Ectodermal cell (in vitro differentiated cells): Measurements from ENCODE around the gene MRPS27.

Source experiments
- H3K27ac ChIP-seq: 2 replicates; pipeline ENCODE4 v1.7.0; 2013; ENCODE audit warnings: mild to moderate bottlenecking, low read depth, low read length; ENCODE audit not compliant: insufficient read depth, poor library complexity, severe bottlenecking
- H3K27me3 ChIP-seq: 2 replicates; pipeline ENCODE4 v1.7.0; 2013; ENCODE audit warnings: mild to moderate bottlenecking, low read length; ENCODE audit not compliant: insufficient read depth, control insufficient read depth, poor library complexity, severe bottlenecking
- H3K36me3 ChIP-seq: one replicate; pipeline ENCODE4 v1.7.0; 2013; ENCODE audit warnings: low read length; ENCODE audit not compliant: control insufficient read depth, insufficient read depth
- H3K4me1 ChIP-seq: one replicate; pipeline ENCODE4 v1.7.0; 2013; ENCODE audit warnings: low read length; ENCODE audit not compliant: control insufficient read depth, insufficient read depth
- H3K4me3 ChIP-seq: 2 replicates; pipeline ENCODE4 v1.7.0; 2013; ENCODE audit warnings: low read depth, low read length, control low read depth; ENCODE audit not compliant: insufficient read depth
- H3K9me3 ChIP-seq: 2 replicates; pipeline ENCODE4 v1.7.0; 2013; ENCODE audit warnings: mild to moderate bottlenecking, low read length, moderate library complexity; ENCODE audit not compliant: control insufficient read depth
- WGBS, 2 experiments: methylation state at CpG; one replicate each; pipeline ENCODE4 v1.1.7; 2013; ENCODE audit warnings: missing lambda C conversion rate in 2 of 2; 5-methylcytosine and 5-hydroxymethylcytosine counted together

Gene MRPS27

GRCh38 chr5:72266862-72267261 lies 53.2 kb downstream of the MRPS27 start:
- Histone ChIP-seq H3K4me3 (no peak overlapping the region), H3K27me3 (no peaks in the 10 kb centered on the region), H3K27ac (no peak overlapping the region), H3K9me3 (no peaks in the 10 kb centered on the region), H3K4me1 (no peaks in the 10 kb centered on the region), H3K36me3 (no peaks in the 10 kb centered on the region)
- whole genome bisulfite sequencing, 2 experiments: 91 to 94% methylated on average over 2 of the region's 2 CpGs

- Histone ChIP-seq H3K9me3 (no peaks in the 10 kb centered on the region), H3K4me1 (no peaks in the 10 kb centered on the region), H3K27me3 (no peaks in the 10 kb centered on the region), H3K27ac (no peak overlapping the region), H3K4me3 (no peak overlapping the region), H3K36me3 (no peaks in the 10 kb centered on the region)
- 91 to 95% methylated on average over 5 of the region's 5 CpGs for WGBS, 2 experiments
These were observed 54.8 kb downstream of the MRPS27 start for GRCh38 chr5:72265032-72265877.

GRCh38 chr5:72256536-72256935 lies 63.5 kb downstream of the MRPS27 start:
- no peaks in the 10 kb centered on the region for H3K4me1 ChIP-seq
- no peak overlapping the region for H3K27ac ChIP-seq
- H3K9me3 ChIP-seq: no peaks in the 10 kb centered on the region
- no peaks in the 10 kb centered on the region for H3K36me3 ChIP-seq
- no peaks in the 10 kb centered on the region for H3K27me3 ChIP-seq
- no peak overlapping the region for H3K4me3 ChIP-seq
- 95 to 100% methylated on average over 2 of the region's 2 CpGs for WGBS, 2 experiments

GRCh38 chr5:72255670-72256069 lies 64.4 kb downstream of the MRPS27 start:
- H3K4me3 ChIP-seq: no peak overlapping the region
- H3K9me3 ChIP-seq: no peaks in the 10 kb centered on the region
- 94 to 97% methylated on average over 2 of the region's 2 CpGs for WGBS, 2 experiments
- H3K36me3 ChIP-seq: no peaks in the 10 kb centered on the region
- no peaks in the 10 kb centered on the region for H3K27me3 ChIP-seq
- no peaks in the 10 kb centered on the region for H3K4me1 ChIP-seq
- no peak overlapping the region for H3K27ac ChIP-seq

GRCh38 chr5:72255237-72255636 lies 64.8 kb downstream of the MRPS27 start:
- WGBS, 2 experiments: 91 to 97% methylated on average over 2 to 3 of the region's 3 CpGs
- Histone ChIP-seq H3K4me3 (no peak overlapping the region), H3K27me3 (no peaks in the 10 kb centered on the region), H3K27ac (no peak overlapping the region), H3K9me3 (no peaks in the 10 kb centered on the region), H3K36me3 (no peaks in the 10 kb centered on the region), H3K4me1 (no peaks in the 10 kb centered on the region)

GRCh38 chr5:72252574-72253155 lies 67.4 kb downstream of the MRPS27 start:
- H3K4me3 ChIP-seq: no peak overlapping the region
- WGBS, 2 experiments: 85 to 91% methylated on average over 5 of the region's 5 CpGs
- H3K36me3 ChIP-seq: no peaks in the 10 kb centered on the region
- H3K9me3 ChIP-seq: no peaks in the 10 kb centered on the region
- H3K4me1 ChIP-seq: no peaks in the 10 kb centered on the region
- H3K27ac ChIP-seq: no peak overlapping the region
- no peaks in the 10 kb centered on the region for H3K27me3 ChIP-seq

GRCh38 chr5:72252008-72252407 lies 68.0 kb downstream of the MRPS27 start:
- H3K9me3 ChIP-seq: no peaks in the 10 kb centered on the region
- no peak overlapping the region for H3K27ac ChIP-seq
- no peaks in the 10 kb centered on the region for H3K27me3 ChIP-seq
- H3K36me3 ChIP-seq: no peaks in the 10 kb centered on the region
- H3K4me3 ChIP-seq: no peak overlapping the region
- no peaks in the 10 kb centered on the region for H3K4me1 ChIP-seq

- no peaks in the 10 kb centered on the region for H3K9me3 ChIP-seq
- H3K27me3 ChIP-seq: no peaks in the 10 kb centered on the region
- no peak overlapping the region for H3K4me3 ChIP-seq
- peaks cover 2% of the 10 kb centered on the region for H3K4me1 ChIP-seq
- WGBS, 2 experiments: 80 to 85% methylated on average over 1 of the region's 1 CpG
- no peaks in the 10 kb centered on the region for H3K36me3 ChIP-seq
- no peak overlapping the region for H3K27ac ChIP-seq
These were observed 68.7 kb downstream of the MRPS27 start for GRCh38 chr5:72251386-72251785.

GRCh38 chr5:72248410-72248981 lies 71.5 kb downstream of the MRPS27 start:
- H3K4me3 ChIP-seq: no peak overlapping the region
- no peaks in the 10 kb centered on the region for H3K36me3 ChIP-seq
- no peaks in the 10 kb centered on the region for H3K9me3 ChIP-seq
- H3K27ac ChIP-seq: no peak overlapping the region
- peaks cover 15% of the 10 kb centered on the region for H3K4me1 ChIP-seq
- WGBS, 2 experiments: 79 to 88% methylated on average over 2 of the region's 2 CpGs
- no peaks in the 10 kb centered on the region for H3K27me3 ChIP-seq

GRCh38 chr5:72246954-72247442 lies 73.0 kb downstream of the MRPS27 start:
- H3K27ac ChIP-seq: no peak overlapping the region
- 91 to 92% methylated on average over 4 of the region's 4 CpGs for WGBS, 2 experiments
- H3K27me3 ChIP-seq: no peaks in the 10 kb centered on the region
- peaks cover 25% of the 10 kb centered on the region for H3K4me1 ChIP-seq
- H3K9me3 ChIP-seq: no peaks in the 10 kb centered on the region
- no peak overlapping the region for H3K4me3 ChIP-seq
- no peaks in the 10 kb centered on the region for H3K36me3 ChIP-seq
